ENCODE data around the gene VASP. TPM values are rescaled to one million over a fixed set of nuclear protein-coding genes. Genes with fewer than 3 reads are reported as not detected.

The VASP gene
- total and polyA plus RNA-seq, 7 donors: 13.5 to 76.3 (median 22.7) TPM

DNA sequence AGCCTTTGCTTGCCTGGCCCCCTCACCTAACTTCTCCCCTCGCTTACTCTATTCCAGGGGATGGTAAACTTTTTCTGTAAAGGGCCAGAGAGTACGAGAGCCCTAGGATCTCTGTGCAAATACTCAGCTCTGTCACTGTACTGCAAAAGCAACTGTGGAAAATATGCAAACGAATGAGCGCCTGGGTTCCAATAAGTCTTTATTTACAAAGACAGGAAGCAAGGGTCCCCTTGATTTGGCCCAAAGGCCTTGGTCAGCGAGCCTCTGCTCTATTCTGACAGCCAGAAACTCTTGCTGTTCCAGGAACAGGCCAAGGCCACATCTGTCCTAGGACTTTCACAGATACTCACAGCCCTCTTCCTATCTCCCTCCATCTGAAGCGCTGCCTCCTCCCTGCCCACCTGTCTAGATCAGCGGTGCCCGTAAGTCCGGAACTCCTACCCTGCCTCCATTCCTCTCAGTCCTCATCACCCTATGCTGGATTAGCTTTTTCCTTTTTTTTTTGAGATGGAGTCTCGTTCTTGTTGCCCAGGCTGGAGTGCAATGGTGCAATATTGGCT is 40.0 kb downstream of the VASP start:
- DNase-seq: no peak
- Histone ChIP-seq H3K36me3 (ENCODE audit: insufficient read depth in 1 of 2, low read depth in 1 of 2) (no peaks in the 10 kb centered on the region), H3K9me3 (no peaks in the 10 kb centered on the region), H3K27ac (no peak overlapping the region), H3K4me1 (peaks cover 5% of the 10 kb centered on the region), H3K27me3 (ENCODE audit: insufficient read depth in 3 of 3, low read length in 2 of 3) (no peaks in the 10 kb centered on the region), H3K4me3 (no peak overlapping the region)
- TF ChIP-seq, protein P1, sequence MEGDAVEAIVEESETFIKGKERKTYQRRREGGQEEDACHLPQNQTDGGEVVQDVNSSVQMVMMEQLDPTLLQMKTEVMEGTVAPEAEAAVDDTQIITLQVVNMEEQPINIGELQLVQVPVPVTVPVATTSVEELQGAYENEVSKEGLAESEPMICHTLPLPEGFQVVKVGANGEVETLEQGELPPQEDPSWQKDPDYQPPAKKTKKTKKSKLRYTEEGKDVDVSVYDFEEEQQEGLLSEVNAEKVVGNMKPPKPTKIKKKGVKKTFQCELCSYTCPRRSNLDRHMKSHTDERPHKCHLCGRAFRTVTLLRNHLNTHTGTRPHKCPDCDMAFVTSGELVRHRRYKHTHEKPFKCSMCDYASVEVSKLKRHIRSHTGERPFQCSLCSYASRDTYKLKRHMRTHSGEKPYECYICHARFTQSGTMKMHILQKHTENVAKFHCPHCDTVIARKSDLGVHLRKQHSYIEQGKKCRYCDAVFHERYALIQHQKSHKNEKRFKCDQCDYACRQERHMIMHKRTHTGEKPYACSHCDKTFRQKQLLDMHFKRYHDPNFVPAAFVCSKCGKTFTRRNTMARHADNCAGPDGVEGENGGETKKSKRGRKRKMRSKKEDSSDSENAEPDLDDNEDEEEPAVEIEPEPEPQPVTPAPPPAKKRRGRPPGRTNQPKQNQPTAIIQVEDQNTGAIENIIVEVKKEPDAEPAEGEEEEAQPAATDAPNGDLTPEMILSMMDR (IDR thresholded peaks at IDR 0.05): no peak
- intact Hi-C loops (cut with DNase I): no loop called here
- WGBS, 3 donors: 85 to 90% (median 88%) methylated on average over 10 of the region's 10 CpGs
- no peak for ATAC-seq

DNA sequence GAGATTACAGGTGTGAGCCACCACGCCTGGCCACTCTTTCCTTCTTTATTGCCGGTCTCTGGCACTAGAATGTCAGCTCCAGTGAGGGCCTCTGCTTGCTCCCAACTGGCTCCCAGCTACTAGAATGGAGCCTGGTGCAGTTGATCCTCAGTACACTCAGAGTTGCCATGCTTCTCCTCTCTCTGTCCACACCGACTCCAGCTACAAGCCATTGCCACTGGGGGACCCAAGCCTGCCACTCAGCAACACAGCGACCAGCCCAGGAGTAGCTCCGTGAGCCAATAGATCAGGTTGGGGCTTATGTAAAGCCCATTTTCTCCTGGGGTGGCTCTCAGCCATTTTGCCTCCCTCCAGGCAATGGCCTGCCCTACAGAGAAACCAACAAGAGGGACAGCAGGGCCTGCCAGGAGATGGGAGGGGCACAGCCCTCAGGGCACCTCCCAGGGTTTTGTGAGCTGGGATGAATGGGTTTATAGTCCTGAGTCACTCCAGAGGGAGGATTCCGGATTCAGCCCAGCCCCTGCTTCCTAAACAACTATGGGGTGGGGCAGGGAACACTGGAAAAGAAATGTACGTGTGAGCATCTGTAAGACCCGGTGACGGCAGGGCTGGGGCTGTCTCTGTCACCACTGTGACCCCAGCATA is 40.8 kb downstream of the VASP start:
- Histone ChIP-seq H3K27ac (no peak overlapping the region), H3K4me1 (peaks cover 5% of the 10 kb centered on the region), H3K4me3 (no peak overlapping the region), H3K9me3 (no peaks in the 10 kb centered on the region), H3K36me3 (ENCODE audit: insufficient read depth in 1 of 2, low read depth in 1 of 2) (peaks cover 0 to 4% of the 10 kb centered on the region in 2 donors), H3K27me3 (ENCODE audit: insufficient read depth in 3 of 3, low read length in 2 of 3) (no peaks in the 10 kb centered on the region)
- no peak for DNase-seq
- 77 to 86% (median 82%) methylated on average over 9 of the region's 9 CpGs for WGBS, 3 donors
- intact Hi-C loops (cut with DNase I): no loop called here
- ATAC-seq: peak in 3 of 4 donors; percentile 27 to 51 (median 45)
- TF ChIP-seq, protein P1 (IDR thresholded peaks at IDR 0.05): no peak

DNA sequence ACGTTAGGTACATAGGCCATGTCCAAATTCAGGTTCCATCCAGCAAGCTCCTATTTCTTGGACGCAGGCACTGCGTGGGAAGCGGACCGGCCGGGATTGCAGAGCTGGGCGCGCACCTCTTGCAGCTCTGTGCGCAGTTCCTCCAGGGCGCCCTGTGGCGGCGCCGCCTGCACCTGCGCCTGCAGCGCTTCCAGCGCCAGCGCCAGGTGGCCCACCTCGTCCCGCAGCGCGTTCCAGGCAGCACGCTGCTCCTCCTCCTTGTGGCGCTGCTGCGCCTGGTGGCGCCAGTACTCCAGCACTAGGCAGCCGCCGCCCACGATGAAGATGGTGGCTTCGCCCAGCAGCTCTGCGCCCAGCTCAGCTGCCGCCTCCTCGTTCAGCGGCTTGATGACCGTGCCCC is 46.2 kb downstream of the VASP start:
- DNase-seq (no peak), ATAC-seq (no peak)
- Histone ChIP-seq H3K27me3 (ENCODE audit: insufficient read depth in 3 of 3, low read length in 2 of 3) (no peaks in the 10 kb centered on the region), H3K4me3 (no peak overlapping the region), H3K9me3 (no peaks in the 10 kb centered on the region), H3K4me1 (peaks cover 5% of the 10 kb centered on the region), H3K27ac (no peak overlapping the region), H3K36me3 (ENCODE audit: insufficient read depth in 1 of 2, low read depth in 1 of 2) (peaks cover 5 to 9% of the 10 kb centered on the region in 2 donors)
- intact Hi-C loops (cut with DNase I): no loop called here
- 73 to 83% (median 81%) methylated on average over 28 to 34 of the region's 34 CpGs for WGBS, 3 donors
- TF ChIP-seq, protein P1 (IDR thresholded peaks at IDR 0.05): no peak

DNA sequence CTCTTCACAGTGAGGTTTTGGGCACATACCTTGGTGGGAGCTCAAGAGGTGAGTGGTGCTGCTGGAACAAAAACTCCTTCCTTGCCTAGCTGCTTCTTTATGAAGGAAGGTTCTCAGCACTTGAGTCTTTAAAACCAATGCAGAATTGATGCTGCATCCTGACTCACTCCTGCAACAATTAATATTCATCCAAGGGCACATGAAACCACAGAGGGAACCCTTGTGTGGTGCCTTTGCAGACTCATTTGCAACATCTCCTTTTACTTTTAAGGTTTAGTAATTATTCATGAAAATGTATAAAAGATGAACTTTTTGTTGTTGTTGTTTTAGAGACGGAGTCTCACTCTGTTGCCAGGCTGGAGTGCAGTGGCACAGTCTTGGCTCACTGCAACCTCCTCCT is 47.2 kb downstream of the VASP start:
- H3K27ac ChIP-seq: no peak overlapping the region
- ATAC-seq (no peak), DNase-seq (no peak)
- intact Hi-C loops (cut with DNase I): no loop called here
- peaks cover 5% of the 10 kb centered on the region for H3K4me1 ChIP-seq
- no peaks in the 10 kb centered on the region for H3K27me3 ChIP-seq (ENCODE audit: insufficient read depth in 3 of 3, low read length in 2 of 3)
- TF ChIP-seq, protein P1 (IDR thresholded peaks at IDR 0.05): no peak
- H3K36me3 ChIP-seq (ENCODE audit: insufficient read depth in 1 of 2, low read depth in 1 of 2): peaks cover 5 to 9% of the 10 kb centered on the region in 2 donors
- 69 to 96% (median 89%) methylated on average over 1 of the region's 1 CpG for WGBS, 3 donors
- H3K9me3 ChIP-seq: no peaks in the 10 kb centered on the region
- no peak overlapping the region for H3K4me3 ChIP-seq

Measured in psoas muscle (tissue), 8 donors.